Fibroblast of the conjunctiva (primary cell): Measurements from ENCODE around the gene SMAGP.
"Not testable (repeated sequence)": the region's sequence is repeated elsewhere in the genome, so short reads cannot be mapped to it uniquely, and the experiment has no call there.

ENCODE experiments used
- DNase-seq: peaks from one replicate; pipeline ENCODE4 v3.0.0-alpha.2; 2010; ENCODE audit warnings: low read depth

SMAGP gene, protein sequence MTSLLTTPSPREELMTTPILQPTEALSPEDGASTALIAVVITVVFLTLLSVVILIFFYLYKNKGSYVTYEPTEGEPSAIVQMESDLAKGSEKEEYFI

DNA sequence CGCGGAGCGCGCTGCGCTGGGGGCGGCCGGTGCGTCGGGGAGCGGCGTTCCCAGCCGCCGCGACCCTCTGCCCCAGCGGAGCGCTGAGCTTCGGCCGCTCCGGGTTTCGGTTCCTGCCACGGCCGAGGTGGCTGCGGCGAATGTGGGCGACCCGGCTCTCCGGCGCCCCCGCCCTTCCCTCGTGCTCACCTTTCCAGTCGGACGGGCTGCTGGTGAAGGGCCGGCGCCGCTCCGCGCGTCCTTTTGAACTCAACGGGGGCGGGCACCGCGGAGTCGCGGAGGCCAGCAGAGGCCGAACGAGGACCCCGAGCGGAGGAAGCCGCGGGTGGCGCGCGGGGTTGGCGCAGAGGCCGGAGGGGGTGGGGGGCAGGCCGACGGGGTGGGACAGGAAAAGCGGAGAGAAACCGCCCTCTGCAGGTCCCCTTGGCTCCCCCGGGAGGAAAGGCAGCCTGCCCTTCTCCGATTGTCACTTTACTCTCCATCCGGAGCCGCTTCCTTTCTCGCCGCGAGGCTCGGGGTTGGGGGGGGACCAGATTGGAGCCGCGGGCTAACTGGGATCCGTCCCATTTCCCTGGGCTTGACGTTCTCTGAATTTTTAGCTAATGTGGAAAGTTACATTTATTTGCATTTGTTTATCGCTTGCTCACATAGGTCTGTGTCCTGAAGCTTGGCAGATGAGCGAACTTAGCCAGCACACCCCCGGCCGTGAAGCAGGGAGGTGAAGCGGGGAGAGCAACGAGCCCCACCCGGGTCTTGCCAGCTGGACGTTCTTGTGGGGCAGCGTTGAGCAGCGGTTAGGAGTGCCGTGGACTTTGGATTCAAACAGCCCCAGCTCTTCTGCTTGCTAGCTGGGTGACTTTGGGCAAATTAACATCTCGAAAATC is at the start of gene SMAGP:
Gene SMAGP, minus strand, starts transcription at position 349 of the 884 bp plus-strand sequence. CDS start 1,137 bp downstream, outside the sequence.
- DNase-seq: no peak

DNA sequence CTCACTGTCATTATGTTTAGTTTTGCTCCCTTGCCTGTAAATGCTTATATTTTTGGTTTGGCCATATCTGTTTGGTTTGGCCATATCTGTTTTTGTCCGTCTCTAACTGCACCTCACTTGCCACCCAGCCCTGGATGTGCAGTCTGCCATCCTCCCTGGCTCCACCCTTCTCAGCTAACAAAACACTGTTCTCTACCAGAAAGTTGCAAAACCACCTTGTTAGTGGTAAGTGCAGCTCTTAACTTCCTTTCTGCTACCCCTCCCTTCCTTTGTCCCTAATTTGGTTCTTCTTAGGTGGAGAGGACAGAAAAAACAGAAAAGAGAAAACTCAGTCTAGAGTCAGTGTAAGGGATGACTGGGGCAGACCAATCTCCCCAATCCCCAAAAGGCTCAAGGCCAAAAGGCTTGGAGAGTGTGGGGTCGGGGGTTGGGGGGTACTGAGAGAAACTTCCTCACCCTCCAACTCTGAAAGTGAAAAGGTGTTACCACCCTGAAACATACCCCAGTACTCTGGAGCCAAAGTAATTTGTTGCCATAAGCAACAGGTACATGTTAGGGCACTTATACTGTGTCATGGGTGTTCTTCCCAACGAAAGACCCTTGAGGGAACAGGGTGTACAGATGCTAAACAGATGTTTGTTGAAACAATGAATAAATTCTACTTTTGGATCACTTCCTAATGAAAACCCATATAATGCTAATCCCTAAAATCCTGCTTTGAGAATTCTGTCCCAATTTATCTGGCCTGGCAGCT is 48.8 kb upstream of the SMAGP start:
- no peak for DNase-seq

DNA sequence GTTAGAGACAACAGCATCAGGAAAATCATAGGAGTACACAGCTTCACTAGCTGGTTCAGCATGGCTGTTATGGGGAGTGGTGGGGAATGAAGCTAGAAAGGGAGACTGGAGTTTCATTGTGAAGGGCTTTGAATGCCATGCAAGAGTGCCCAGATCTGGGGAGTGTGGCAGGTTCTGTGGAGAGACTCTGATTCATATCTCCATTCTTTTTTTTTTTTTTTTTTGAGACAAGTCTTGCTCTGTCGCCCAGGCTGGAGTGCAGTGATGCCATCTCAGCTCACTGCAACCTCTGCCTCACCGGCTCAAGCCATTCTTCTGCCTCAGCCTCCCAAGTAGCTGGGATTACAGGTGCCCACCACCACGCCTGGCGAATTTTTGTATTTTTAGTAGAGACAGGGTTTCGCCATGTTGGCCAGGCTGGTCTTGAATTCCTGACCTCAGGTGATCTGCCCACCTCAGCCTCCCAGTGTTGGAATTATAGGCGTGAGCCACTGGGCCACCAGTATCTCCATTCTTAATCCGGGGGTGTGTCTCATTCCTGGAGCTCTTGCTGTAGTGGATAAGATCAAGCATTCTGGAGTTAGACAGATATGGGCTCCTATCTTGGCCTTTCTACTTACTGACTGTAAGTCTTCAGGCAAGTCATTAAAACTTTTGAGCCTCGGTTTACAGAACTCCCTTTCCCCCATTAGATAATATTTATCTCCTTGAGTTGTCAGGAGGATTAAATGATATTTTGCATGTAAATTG is 48.0 kb upstream of the SMAGP start:
- not testable (repeated sequence) for DNase-seq

DNA sequence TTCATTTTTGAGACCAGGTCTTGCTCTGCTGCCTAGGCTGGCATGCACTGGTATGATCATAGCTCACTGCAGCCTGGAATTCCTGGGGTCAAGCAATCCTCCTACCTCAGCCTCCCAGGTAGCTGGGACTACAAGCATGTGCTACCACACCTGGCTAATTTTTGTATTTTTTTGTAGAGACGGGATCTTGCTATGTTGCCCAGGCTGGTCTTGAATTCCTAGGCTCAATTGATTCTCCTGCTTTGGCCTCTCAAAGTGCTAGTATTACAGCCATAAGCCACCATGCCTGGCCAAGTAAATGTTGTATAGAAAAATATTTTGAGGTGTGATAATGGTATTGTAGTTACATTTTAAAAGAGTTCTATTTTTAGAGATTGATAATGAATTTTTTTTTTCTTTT is 41.2 kb upstream of the SMAGP start:
- DNase-seq: no peak

DNA sequence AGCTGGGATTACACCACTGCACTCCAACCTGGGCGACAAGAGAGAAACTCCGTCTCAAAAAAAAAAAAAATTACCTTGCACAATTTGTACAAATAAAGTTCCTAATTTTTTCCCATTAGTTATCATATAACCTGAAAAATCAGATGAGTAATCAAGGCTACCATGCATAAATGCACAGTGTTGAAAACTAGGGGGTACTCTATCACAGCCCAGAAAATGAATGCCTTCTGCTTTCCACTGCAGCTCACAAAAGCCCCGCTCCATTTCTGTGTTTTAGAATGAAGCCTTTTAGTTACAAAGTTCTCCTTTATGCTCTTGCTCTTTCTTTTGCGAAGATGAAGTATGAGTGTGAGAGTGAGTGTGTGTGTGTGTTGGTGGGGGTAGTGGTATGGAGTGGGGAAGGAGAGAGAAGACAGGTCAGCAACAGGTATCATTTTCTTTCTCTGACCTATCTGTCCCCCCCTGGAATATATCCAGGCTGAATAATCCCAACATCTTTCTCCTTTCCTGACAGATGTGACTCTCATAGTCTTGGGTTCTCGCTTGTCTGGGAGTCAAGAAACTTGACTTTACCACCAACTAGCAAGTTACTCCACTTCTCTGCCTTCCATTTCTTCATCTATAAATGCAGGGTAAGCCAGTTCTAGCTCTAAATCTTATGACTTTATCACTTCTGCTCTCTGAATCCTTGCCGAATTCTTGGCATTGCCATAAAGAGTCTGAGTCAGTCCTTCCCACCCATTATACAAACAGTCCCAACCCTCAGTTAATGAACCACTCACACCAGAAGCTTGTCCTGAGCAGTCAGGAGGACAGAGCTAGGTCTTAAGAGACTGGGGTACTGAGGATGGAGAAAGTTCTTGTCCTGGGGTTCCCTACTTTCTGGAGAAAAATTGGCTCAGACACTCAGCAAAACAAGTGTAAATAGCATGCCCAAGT is 37.7 kb upstream of the SMAGP start:
- DNase-seq: peak; percentile 75

DNA sequence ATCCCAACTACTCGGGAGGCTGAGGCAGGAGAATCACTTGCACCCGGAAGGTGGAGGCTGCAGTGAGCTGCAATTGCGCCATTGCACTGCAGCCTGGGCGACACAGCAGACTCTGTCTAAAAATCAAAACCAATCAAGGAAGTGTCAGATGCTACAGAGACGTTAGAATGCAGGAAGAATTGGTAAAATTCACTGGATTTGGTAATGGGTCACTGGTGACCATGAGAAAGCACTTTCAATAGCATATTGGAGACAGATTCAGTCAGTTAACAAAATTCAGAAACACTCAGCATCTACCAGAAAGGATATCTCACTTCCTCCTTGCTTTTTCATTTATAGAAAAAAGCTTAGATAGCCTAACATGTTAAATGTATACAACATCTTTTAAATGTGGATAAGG is 36.3 kb upstream of the SMAGP start:
- no peak for DNase-seq

DNA sequence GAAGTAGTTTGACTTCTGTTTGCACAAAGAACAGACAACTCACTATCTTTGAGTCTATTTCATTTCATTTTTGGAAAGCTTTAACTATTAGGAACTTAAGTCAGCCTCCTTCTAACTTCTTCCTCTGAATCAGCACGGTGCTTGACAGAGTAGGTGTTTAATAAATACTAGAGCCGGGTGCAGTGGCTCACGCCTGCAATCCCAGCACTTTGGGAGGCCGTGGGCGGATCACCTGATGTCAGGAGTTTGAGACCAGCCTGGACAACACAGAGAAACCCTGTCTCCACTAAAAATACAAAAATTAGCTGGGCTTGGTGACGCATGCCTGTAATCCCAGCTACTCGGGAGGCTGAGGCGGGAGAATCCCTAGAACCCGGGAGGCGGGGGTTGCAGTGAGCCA is 30.6 kb upstream of the SMAGP start:
- DNase-seq: not testable (repeated sequence)

DNA sequence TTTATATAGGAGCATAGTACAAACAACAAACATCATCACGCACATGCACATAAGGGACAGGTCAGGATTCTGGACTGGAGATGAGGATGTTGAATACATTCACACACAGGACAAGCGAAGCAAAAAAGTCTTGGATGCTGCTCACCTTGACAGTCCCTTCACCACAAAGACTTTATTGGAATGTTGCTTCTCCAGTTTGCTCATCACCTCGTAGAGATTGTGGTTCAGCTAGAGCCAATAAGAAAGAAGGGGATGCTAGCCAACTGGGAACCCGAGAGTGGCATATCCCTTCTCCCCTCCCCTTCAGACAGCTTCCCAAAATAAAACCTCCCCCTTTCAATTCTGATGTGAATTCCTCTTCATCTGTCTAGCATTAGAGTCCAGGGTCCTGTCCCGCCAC is 25.4 kb upstream of the SMAGP start:
- no peak for DNase-seq

DNA sequence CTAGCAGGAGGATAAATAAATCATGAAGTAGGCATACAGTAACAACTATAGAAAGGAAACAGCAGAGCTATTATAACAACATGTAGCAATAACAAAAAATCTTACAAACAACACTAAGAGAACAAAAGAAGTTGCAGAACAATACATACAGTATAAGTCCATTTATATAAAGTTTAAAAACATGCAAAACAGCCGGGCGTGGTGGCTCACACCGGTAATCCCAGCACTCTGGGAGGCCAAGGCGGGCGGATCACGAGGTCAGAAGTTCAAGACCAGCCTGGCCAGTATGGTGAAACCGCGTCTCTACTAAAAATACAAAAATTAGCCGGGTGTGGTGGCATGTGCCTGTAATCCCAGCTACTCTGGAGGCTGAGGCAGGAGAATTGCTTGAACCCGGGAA is 23.9 kb upstream of the SMAGP start:
- DNase-seq: not testable (repeated sequence)

DNA sequence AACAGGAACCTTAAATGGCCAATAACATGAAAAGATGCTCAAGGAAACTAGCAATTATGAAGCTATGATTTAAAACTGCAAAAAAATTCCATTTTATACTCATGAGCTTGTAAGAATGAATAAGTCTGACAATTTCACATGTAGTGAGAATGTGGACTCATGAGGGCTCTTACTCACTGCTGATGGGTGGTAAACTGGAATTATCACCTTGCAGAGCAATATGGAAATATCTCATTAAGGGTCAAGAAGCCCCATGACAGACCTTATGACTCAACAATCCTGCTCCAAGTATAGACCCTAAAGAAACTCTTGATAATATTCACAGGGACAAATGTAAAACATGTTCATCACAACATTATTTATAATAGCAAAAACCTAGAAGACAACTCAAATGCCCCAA is 23.5 kb upstream of the SMAGP start:
- DNase-seq: no peak

DNA sequence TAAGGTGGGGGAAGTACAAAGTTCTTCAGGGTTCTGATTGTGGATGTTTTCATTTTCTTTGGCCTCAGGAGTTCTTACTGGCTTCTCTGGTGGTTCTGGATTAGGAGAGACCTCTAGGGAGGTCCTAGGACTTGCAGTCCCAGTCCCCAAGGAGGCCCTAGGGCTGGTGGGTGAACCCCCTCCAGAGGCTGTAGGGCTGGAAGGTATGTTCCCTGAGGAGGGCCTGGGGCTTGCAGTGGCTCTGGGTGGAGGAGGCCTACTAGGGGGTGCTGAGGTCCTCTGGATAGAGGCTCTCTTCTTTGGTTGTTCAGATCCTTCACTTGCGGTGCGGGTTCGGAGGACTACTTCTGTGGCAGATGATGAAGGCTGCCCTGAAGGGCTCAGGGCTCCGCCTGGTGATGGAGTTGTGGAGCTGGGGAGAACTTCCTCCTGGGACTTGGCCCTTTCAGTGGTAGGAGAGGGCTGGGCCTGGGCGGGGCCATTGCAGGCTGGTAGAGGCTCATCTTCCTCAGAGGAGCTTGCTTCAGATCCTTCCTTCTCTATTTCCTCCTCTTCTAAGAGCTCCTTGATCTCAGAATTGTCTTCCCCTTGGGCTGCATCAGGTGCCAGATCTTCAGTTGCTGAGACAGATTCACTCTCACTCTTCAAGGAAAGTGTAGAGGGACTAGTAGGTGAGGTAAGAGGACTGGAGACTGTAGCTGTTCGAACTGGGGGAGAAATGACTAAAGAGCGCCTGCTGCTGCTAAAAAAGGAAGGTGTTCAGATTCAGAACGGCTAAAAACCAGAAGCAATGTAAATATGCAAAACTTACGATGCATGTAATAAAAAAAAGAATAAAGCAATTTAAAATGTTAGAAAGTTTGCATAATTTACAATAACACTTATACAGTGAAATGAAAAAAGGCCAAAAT is 21.6 kb upstream of the SMAGP start:
- not testable (repeated sequence) for DNase-seq

DNA sequence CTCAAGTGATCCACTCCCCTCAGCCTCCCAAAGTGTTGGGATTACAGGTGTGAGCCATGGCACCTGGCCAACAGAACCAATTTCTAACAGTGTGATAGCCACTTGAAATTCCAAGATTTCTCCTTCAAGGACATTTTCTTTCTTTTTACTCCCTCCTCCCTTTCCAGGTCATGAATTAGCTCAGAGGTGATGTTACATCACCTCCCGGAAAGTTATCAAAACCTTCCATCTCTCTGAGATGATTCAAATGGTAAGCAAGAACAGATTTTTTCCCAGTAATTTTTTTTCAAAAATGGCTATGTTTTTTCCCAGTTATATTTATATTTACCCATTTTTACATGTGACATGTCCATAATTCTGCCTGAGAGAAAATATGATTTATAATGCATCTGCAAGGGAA is 15.6 kb upstream of the SMAGP start:
- no peak for DNase-seq

DNA sequence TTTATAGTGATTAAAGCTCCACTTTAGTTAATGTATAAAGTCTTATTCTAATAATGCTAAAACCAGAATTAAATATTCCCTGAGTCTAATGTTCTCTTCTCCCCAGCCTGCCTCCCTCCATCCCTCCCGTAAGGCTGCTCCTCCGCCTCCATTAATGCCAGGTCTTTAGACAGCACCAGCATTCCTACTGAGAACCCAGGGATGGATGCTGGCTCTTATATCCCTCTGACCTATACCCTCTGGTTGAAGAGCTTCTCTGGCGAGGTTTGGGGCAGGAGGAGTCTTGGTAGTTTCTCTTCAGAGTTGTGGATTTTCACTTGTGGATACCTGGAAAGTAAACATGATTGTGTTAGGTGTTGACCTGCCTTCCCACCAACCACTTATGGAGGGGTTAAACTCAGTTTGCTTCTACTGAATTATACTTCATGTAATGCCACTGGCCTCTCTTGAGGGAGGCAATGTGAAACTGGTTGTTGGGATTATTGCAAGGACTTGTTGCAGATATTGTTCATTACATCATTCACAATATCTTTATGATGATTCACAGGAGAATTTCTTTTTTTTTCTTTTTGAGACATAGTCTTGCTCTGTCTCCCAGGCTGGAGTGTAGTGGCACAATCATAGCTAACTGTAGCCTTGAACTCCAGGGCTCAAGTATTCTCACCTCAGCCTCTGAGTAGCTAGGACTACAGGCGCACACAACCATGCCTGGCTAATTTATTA is 11.1 kb upstream of the SMAGP start:
- peak; percentile 39 for DNase-seq

DNA sequence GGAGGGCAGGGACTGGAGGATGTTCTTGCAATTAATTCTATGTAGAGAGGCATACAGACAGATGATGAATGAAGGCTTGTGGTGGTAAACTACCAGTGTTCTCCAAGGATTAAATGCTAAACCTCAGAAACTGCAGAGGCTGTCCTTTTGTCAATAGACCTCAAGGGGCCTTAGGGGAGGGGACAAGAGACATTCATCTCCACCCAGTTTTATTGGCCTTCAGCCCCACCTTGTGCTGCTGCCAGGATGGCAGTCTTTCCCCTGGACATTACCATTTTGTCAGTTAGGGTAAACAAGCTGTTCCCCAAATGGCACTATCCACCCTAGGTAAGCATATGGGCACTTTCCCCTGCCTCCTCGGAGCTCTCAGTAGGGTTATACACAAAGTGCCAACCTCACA is 4.9 kb upstream of the SMAGP start:
- no peak for DNase-seq

DNA sequence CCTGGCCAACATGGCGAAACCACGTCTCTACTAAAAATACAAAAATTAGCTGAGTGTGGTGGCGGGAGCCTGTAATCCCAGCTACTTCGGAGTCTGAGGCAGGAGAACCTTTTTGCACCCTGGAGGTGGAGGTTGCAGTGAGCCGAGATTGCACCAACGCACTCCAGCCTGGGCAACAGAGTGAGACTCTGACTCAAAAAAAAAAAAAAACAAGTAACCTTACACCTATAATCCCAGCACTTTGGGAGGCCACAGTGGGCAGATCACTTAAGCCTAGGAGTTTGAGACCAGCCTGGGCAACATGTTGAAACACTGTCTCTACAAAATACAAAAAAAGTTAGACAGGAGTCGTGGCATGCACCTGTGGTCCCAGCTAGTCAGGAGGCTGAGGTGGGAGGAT is 2.6 kb upstream of the SMAGP start:
- DNase-seq: not testable (repeated sequence)

DNA sequence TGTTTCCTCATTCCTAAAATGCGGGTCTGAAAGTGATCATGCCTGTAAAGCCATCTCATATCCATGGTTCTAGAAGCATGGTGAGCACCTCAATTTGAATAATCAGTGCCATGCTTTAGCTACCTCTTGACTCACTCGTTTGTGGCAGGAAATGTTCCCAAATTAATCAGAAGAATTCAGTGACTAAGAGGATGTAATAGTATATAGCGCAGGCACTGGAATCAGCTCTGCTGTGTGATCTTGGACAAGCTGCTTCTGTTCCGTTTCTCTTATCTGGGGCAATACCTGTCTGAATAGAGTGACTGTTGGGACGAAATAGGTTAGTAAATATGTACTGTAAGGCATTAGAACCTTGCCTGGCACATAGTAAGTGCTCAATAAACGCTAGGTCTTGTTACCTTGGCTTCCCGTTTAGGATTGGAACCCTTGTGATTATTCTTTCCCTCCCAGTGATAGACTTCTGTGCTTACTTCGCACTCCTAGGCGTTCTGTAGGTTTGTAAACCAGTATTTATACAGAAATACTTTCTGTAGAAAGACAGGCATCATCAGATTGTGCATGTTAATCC is 820 bp upstream of the SMAGP start:
- DNase-seq: peak; percentile 53

DNA sequence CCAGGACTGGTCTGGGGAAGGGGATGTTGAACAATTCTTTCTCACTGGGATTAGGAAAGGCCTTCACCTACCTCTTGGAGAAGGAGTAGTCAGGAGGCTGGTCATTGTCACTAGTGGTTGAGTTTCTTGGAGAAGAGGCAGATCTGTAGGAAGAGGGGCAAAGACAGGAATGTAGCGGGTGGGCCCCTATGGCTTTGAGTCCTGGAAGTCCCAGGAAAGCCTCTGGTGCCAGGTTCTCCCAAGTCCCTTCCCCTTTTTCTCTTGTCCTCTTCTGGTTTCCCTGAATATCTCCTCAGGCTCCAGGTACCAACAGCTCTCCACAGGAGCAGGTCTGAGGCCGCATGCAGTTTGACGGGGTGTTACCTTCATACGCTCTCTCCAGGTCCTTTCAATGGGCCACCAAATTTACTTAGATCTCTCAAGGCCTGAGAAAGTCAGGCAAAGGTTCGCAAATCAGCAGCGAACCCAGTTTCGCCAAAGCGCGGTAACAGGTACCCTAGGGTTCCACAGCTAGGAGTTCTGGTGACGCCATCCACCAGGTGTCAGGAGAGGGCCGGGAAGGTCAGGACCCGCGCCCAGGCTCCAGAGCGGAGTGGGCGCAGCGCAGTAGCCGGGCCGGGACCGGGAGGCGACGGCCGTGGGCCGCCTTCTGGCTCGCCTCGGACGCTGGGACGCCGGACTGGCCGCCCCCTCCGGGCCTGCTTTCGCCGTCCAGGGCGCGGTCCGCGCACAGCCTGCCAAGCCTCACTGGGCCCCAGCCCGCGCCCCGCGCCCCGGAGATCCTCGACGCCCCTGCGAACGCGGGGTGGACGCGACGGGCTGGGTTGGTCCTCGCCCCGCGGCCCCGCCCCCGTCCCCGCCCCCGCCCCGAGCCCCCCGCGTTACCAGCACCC is 795 bp downstream of the SMAGP start:
- no peak for DNase-seq

DNA sequence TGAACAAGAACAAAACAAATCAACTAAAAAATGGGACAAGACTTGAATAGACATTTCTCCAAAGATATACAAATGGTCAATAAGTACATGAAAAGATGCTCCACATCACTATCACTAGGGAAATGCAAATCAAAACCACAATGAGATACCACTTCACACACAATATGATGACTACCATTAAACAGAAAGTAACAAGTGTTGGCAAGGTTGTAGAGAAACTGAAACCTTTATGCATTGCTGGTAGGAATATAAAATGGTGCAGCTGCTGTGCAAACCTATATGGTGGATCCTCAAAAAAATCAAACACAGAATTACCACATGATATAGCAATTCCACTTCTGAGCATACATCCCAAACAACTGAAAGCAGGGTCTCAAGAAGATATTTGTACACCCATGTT is 5.2 kb downstream of the SMAGP start:
- DNase-seq: no peak
